HUDEP-2 (cell line): ENCODE data around the gene TGM4.

Experiments
- DNase-seq, 76 experiments: peaks; one replicate each; lab custom pipeline; 2025; ENCODE audit not compliant: unreplicated experiment in 76 of 76; lab: John Stamatoyannopoulos, UW

TGM4 gene

GRCh38 chr3:44913868-44914468, 39.6 kb downstream of the TGM4 start:
- DNase-seq = peak in 54 of 76 experiments; percentile 3 to 68 (median 44)

- peak in 20 of 76 experiments; percentile 5 to 34 (median 14) for DNase-seq
These were observed 40.5 kb downstream of the TGM4 start for GRCh38 chr3:44914936-44915335.

GRCh38 chr3:44915702-44916438, 41.5 kb downstream of the TGM4 start:
- no peak for DNase-seq

GRCh38 chr3:44918087-44918486, 43.7 kb downstream of the TGM4 start:
- DNase-seq = no peak

GRCh38 chr3:44918581-44918980, 44.2 kb downstream of the TGM4 start:
- no peak for DNase-seq

GRCh38 chr3:44920081-44920480, 45.7 kb downstream of the TGM4 start:
- DNase-seq = no peak

GRCh38 chr3:44923632-44924456, 49.4 kb downstream of the TGM4 start:
- DNase-seq = peak in 1 of 76 experiments; percentile 6

- DNase-seq = no peak
These were observed 50.2 kb downstream of the TGM4 start for GRCh38 chr3:44924457-44925084.

GRCh38 chr3:44926172-44926571, 51.8 kb downstream of the TGM4 start:
- DNase-seq = no peak

- DNase-seq = peak in 75 of 76 experiments; percentile 12 to 90 (median 76)
These were observed 52.5 kb downstream of the TGM4 start for GRCh38 chr3:44926921-44927320.

GRCh38 chr3:44927371-44927770, 53.0 kb downstream of the TGM4 start:
- DNase-seq = peak in 26 of 76 experiments; percentile 2 to 60 (median 20)

- no peak for DNase-seq
These were observed 55.4 kb downstream of the TGM4 start for GRCh38 chr3:44929782-44930181.

GRCh38 chr3:44930911-44931310, 56.5 kb downstream of the TGM4 start:
- no peak for DNase-seq

GRCh38 chr3:44931791-44932190, 57.4 kb downstream of the TGM4 start:
- DNase-seq = no peak

- no peak for DNase-seq
These were observed 57.9 kb downstream of the TGM4 start for GRCh38 chr3:44932271-44932670.

GRCh38 chr3:44932986-44933944, 58.9 kb downstream of the TGM4 start:
- no peak for DNase-seq

GRCh38 chr3:44939581-44940036, 65.2 kb downstream of the TGM4 start:
- no peak for DNase-seq

- DNase-seq = no peak
These were observed 68.0 kb downstream of the TGM4 start for GRCh38 chr3:44942202-44942921.

- DNase-seq = no peak
These were observed 73.8 kb downstream of the TGM4 start for GRCh38 chr3:44948239-44948638.
